Measurements from ENCODE around the gene ERGIC1. TPM values are rescaled to one million over a fixed set of nuclear protein-coding genes. Genes with fewer than 3 reads are reported as not detected.

ERGIC1 gene
- total and polyA plus RNA-seq, 9 donors: 58.8 to 102 (median 97.5) TPM

DNA sequence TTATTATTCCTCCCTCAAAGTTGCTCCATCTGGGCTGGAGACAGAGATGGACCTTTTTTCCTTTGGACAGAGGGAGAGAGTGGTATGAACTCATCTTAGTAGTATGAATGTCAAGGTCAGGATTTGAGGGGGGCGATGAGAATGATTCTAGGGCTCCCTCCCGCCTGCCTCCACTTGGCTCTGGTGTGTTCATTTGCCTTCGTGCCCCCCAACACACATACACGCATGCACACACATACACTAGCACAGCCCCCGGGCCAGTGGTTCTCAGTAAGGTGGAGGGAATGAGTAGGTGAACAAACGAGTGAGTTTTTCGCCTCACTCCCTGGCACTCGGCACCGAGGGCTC, 44.5 kb downstream of the ERGIC1 start:
- Histone ChIP-seq H3K27ac (ENCODE audit: low read length) (peak overlapping the region; percentile 94), H3K4me1 (ENCODE audit: control insufficient read depth, insufficient read depth, low read length) (peaks cover 29% of the 10 kb centered on the region), H3K9me3 (replicated peaks; ENCODE audit: control insufficient read depth, low read depth, low read length) (no peaks in the 10 kb centered on the region), H3K36me3 (ENCODE audit: control insufficient read depth, insufficient read depth, low read length) (peaks cover 5% of the 10 kb centered on the region), H3K4me3 (ENCODE audit: low read length) (no peak overlapping the region), H3K27me3 (ENCODE audit: control insufficient read depth, insufficient read depth, low read length) (no peaks in the 10 kb centered on the region)
- no peak for DNase-seq
- WGBS (ENCODE audit: insufficient coverage): no CpG with 5 or more reads among the region's 9 CpGs

DNA sequence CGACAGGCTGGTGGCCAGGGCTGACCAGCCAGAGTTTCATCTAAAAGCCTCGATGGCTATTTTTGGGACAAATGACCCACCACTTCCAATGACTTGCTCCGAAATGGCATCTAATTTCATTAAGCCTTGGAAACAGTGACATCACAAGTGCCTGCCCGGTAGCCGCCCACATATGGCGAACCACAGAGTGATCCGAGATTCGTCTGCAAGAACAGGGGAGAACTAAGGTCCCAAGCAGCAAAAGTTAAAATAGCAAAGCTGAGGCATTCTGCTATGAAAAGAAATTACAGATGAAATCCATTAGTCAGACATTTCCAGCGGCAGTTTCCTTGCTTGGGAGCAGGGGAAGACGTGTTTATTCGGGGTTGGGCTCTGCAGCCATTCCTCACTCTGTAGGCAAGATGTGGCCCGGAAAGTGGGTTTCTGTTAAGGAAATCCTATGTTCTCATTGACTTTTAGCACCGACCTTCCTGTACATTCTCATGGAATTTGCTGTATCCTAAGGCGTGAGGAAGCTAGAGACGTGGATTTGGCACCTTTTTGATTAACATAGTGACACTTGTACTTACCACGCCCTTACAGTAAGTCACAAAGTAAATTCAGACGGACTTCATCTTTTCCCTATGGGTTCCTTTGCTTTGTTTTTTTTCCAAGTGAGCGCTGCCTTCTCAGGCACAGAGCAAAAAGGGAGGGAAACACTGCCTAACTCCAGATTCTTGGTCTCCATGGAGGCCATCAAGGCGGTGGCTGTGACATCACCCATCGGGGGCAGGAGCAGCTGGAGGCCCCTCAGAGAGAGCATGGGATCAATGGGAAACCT, 45.1 kb downstream of the ERGIC1 start:
- Histone ChIP-seq H3K36me3 (ENCODE audit: control insufficient read depth, insufficient read depth, low read length) (peaks cover 5% of the 10 kb centered on the region), H3K27me3 (ENCODE audit: control insufficient read depth, insufficient read depth, low read length) (no peaks in the 10 kb centered on the region), H3K4me3 (ENCODE audit: low read length) (no peak overlapping the region), H3K27ac (ENCODE audit: low read length) (peak overlapping the region; percentile 94), H3K4me1 (ENCODE audit: control insufficient read depth, insufficient read depth, low read length) (peaks cover 26% of the 10 kb centered on the region), H3K9me3 (replicated peaks; ENCODE audit: control insufficient read depth, low read depth, low read length) (no peaks in the 10 kb centered on the region)
- DNase-seq: peak; percentile 81
- WGBS (ENCODE audit: insufficient coverage): 33% methylated on average over 11 of the region's 20 CpGs

DNA sequence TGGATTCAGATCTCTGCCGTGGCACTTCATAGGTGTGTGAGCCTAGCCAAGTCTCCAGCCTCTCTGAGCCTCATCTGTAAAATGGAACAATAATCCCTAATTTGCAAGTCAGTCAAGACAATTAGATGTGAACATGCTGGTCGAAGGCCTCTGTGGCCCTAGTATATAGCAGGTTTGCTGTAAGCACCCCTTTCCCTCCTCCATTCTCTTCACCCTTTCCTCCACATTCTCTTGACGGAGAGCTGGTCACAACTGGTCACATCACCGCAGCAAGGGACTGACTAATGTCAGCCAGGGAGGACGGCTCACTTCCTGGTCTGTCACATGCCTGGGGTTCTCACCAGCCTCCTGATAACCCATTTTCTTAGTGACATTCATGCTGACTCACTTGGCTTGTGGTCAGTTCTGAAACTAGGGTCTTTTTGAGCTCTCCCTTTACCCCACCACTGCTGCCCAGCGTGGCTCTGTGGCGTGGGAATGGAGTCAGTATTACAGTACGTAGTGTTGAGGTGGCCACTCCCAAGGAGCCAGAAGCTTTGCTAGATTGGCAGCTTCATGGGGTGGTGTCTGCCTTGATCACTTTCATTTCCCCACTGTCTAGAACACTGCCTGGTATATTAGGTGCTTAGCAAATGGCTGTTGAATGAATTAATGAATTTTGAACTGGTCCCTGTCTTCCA, 47.8 kb downstream of the ERGIC1 start:
- no peak overlapping the region for H3K27ac ChIP-seq (ENCODE audit: low read length)
- no peaks in the 10 kb centered on the region for H3K27me3 ChIP-seq (ENCODE audit: control insufficient read depth, insufficient read depth, low read length)
- H3K9me3 ChIP-seq (replicated peaks; ENCODE audit: control insufficient read depth, low read depth, low read length): no peaks in the 10 kb centered on the region
- WGBS (ENCODE audit: insufficient coverage): 94% methylated on average over 4 of the region's 8 CpGs
- DNase-seq: no peak
- no peak overlapping the region for H3K4me3 ChIP-seq (ENCODE audit: low read length)
- H3K4me1 ChIP-seq (ENCODE audit: control insufficient read depth, insufficient read depth, low read length): peaks cover 34% of the 10 kb centered on the region
- peaks cover 5% of the 10 kb centered on the region for H3K36me3 ChIP-seq (ENCODE audit: control insufficient read depth, insufficient read depth, low read length)

DNA sequence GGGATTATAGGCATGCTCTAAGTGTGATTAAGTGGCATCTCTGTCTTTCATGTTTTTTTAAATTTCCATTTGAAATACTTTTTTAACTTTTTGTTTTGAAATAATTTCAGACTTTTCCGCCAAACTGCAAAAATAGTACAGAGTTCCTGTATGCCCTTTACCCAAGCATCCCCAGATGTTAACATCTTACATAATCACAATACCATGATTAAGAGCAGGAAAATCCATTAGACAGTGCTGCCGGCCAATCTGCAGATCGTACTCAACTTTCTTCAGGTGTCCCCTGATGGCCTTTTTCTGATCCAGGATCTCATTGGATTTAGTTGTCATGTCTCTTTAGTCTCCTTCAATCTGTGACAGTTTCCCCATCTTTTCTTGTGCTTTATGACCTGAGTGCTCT, 49.0 kb downstream of the ERGIC1 start:
- no peak overlapping the region for H3K4me3 ChIP-seq (ENCODE audit: low read length)
- H3K27ac ChIP-seq (ENCODE audit: low read length): no peak overlapping the region
- DNase-seq: no peak
- H3K36me3 ChIP-seq (ENCODE audit: control insufficient read depth, insufficient read depth, low read length): peaks cover 5% of the 10 kb centered on the region
- H3K9me3 ChIP-seq (replicated peaks; ENCODE audit: control insufficient read depth, low read depth, low read length): no peaks in the 10 kb centered on the region
- H3K4me1 ChIP-seq (ENCODE audit: control insufficient read depth, insufficient read depth, low read length): peaks cover 41% of the 10 kb centered on the region
- 64% methylated on average over 3 of the region's 3 CpGs for WGBS (ENCODE audit: insufficient coverage)
- H3K27me3 ChIP-seq (ENCODE audit: control insufficient read depth, insufficient read depth, low read length): no peaks in the 10 kb centered on the region

DNA sequence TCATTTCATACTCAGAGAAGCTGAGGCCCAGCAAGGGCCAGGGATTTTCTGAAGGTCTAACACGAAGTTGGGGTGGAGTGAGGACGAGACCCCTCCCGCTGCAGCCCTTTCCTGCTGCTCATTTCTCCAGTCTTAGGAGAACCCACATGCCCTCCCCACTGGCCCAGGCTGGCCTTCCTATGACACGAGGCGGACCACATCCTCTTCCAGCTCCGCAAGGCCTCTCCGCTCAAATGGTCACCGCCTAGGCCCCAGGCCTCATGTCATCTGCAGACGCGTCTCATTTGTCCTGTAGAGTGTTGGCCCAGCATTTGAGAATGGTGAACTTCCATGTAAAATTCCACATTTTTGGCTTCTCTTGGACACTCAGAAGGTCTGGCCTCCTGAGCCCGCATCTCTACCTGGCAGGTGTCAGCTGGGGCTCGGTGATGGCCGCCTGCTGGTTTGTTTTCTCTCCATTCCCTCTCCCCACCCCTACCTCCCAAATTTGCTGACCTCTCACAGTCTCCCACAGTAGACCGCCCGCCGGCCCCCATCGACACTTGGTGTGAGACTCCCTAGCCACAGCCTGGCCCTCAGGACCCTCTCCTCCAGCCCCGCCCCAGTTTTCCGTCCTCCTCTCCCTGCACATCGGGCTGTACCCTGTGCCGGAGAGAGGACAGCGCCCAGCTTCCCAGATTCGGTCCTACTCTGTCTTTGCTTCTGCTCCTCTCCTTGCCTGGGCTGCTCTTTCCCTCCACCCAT, 51.7 kb downstream of the ERGIC1 start:
- Histone ChIP-seq H3K9me3 (replicated peaks; ENCODE audit: control insufficient read depth, low read depth, low read length) (no peaks in the 10 kb centered on the region), H3K4me1 (ENCODE audit: control insufficient read depth, insufficient read depth, low read length) (peaks cover 24% of the 10 kb centered on the region), H3K27me3 (ENCODE audit: control insufficient read depth, insufficient read depth, low read length) (no peaks in the 10 kb centered on the region), H3K4me3 (ENCODE audit: low read length) (no peak overlapping the region), H3K36me3 (ENCODE audit: control insufficient read depth, insufficient read depth, low read length) (peaks cover 23% of the 10 kb centered on the region), H3K27ac (ENCODE audit: low read length) (no peak overlapping the region)
- no peak for DNase-seq
- 77% methylated on average over 16 of the region's 23 CpGs for WGBS (ENCODE audit: insufficient coverage)

DNA sequence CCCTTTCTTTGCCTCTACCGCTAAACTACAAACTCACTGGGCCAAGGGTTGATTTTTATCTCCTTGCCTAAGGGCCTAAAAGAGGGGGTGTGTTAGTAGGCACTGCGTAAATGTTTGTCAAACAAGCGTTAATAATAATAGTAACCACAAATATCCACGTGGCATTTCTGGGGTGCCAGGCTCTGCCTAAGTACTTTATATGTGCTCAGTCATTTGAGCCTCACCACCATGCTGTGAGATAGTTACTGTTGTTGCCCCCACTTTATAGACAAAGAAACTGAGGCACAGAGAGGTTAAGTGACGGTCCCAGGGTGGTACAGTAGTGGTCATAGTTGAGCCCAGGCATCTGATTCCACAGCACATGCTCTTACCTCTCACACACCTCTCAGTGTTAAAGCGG, 52.4 kb downstream of the ERGIC1 start:
- Histone ChIP-seq H3K9me3 (replicated peaks; ENCODE audit: control insufficient read depth, low read depth, low read length) (no peaks in the 10 kb centered on the region), H3K36me3 (ENCODE audit: control insufficient read depth, insufficient read depth, low read length) (peaks cover 27% of the 10 kb centered on the region), H3K27me3 (ENCODE audit: control insufficient read depth, insufficient read depth, low read length) (no peaks in the 10 kb centered on the region), H3K27ac (ENCODE audit: low read length) (peak overlapping the region; percentile 91), H3K4me1 (ENCODE audit: control insufficient read depth, insufficient read depth, low read length) (peaks cover 24% of the 10 kb centered on the region), H3K4me3 (ENCODE audit: low read length) (no peak overlapping the region)
- WGBS (ENCODE audit: insufficient coverage): no CpG with 5 or more reads among the region's 6 CpGs
- DNase-seq: no peak

DNA sequence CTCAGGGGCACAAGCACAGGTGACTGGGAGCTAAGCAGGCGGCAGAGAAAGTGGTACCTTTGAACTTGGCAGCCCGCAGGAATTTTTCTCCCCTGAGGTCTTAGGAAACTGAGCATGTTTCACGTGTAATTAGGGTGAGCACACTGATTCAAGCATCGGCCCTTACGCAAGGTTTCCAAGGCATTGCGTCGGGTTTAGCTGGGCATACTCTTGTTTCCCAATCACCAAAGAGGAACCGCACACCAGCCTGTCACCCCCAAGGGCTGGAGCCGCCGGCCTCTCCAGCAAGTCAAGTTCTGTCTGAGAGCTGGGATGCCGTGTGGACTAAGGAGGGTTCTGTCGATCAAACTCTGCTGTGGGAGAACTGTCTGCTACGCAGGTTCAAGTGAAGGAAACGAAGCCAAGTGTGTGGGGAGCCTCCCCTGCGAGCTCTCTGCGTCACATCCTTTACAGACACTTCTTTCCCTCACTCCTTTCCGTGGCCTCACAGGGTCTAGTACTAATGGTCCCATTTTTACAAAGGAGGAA, 53.0 kb downstream of the ERGIC1 start:
- peak; percentile 87 for DNase-seq
- H3K4me3 ChIP-seq (ENCODE audit: low read length): no peak overlapping the region

DNA sequence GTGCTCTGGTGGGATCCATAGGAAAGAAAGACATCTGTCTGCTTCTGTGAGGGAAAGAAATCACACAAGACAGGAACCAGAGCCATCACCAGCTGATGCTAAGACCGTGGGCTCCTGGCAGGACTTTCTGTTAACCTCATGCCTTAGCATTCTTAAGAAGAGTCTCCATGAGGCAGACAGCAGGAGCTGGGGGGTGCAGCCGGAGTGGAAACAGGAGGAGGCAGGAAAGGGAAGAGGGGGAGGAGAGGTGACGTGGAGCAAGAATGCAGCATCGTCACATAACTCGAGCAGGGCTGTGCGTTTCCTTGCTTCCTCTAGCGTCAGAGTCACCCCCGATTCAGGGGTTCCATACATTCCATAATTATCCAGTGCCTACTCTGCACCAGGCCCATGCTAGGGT, 53.6 kb downstream of the ERGIC1 start:
- Histone ChIP-seq H3K27ac (ENCODE audit: low read length) (peak overlapping the region; percentile 91), H3K4me1 (ENCODE audit: control insufficient read depth, insufficient read depth, low read length) (peaks cover 36% of the 10 kb centered on the region)
- DNase-seq: peak; percentile 89

More for the DNA sequence above, 53.0 kb downstream of the ERGIC1 start:
- WGBS (ENCODE audit: insufficient coverage): 80% methylated on average over 1 of the region's 17 CpGs
- Histone ChIP-seq H3K36me3 (ENCODE audit: control insufficient read depth, insufficient read depth, low read length) (peaks cover 24% of the 10 kb centered on the region), H3K27ac (ENCODE audit: low read length) (peak overlapping the region; percentile 91), H3K27me3 (ENCODE audit: control insufficient read depth, insufficient read depth, low read length) (no peaks in the 10 kb centered on the region), H3K9me3 (replicated peaks; ENCODE audit: control insufficient read depth, low read depth, low read length) (no peaks in the 10 kb centered on the region), H3K4me1 (ENCODE audit: control insufficient read depth, insufficient read depth, low read length) (peaks cover 30% of the 10 kb centered on the region)

DNA sequence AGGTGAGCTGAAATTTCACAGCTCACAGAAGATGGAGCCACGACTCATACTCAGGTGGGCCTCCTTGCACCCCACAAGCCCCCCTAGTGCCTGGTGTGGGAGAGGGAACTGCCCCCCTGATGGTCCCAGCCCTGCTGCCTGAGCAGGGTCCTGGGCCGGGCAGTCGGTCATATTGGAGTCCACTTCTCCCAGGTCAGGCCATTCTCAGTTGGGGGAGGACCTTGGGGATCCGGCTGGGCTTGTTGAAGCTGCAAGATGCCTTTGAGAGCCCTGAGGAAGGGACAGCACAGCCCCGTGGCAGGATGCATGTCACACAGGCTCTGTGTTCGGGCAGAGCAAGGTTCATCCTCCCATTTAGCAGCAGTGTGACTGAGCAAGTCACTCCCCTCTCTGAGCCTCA, 56.6 kb downstream of the ERGIC1 start:
- Histone ChIP-seq H3K27ac (ENCODE audit: low read length) (no peak overlapping the region), H3K9me3 (replicated peaks; ENCODE audit: control insufficient read depth, low read depth, low read length) (no peaks in the 10 kb centered on the region), H3K4me3 (ENCODE audit: low read length) (no peak overlapping the region), H3K27me3 (ENCODE audit: control insufficient read depth, insufficient read depth, low read length) (no peaks in the 10 kb centered on the region), H3K36me3 (ENCODE audit: control insufficient read depth, insufficient read depth, low read length) (peaks cover 29% of the 10 kb centered on the region), H3K4me1 (ENCODE audit: control insufficient read depth, insufficient read depth, low read length) (peaks cover 37% of the 10 kb centered on the region)
- 80% methylated on average over 5 of the region's 6 CpGs for WGBS (ENCODE audit: insufficient coverage)
- no peak for DNase-seq

More for the DNA sequence above, 53.6 kb downstream of the ERGIC1 start:
- no peak overlapping the region for H3K4me3 ChIP-seq (ENCODE audit: low read length)
- peaks cover 24% of the 10 kb centered on the region for H3K36me3 ChIP-seq (ENCODE audit: control insufficient read depth, insufficient read depth, low read length)
- H3K9me3 ChIP-seq (replicated peaks; ENCODE audit: control insufficient read depth, low read depth, low read length): no peaks in the 10 kb centered on the region
- WGBS (ENCODE audit: insufficient coverage): 14% methylated on average over 1 of the region's 8 CpGs
- H3K27me3 ChIP-seq (ENCODE audit: control insufficient read depth, insufficient read depth, low read length): no peaks in the 10 kb centered on the region

Measured in muscle of leg (tissue), 11 donors.